Stimulated activated CD4-positive, alpha-beta T cell treated with anti-CD3 and anti-CD28 coated beads, Interleukin-1b, Interleukin-23, amount 100 ng/mL, for 48 hours (primary cell): ENCODE results near the gene FBXW12.

Source experiments
- DNase-seq: peaks from one replicate; pipeline ENCODE4 v3.0.0-alpha.2; 2020

Gene FBXW12

DNA sequence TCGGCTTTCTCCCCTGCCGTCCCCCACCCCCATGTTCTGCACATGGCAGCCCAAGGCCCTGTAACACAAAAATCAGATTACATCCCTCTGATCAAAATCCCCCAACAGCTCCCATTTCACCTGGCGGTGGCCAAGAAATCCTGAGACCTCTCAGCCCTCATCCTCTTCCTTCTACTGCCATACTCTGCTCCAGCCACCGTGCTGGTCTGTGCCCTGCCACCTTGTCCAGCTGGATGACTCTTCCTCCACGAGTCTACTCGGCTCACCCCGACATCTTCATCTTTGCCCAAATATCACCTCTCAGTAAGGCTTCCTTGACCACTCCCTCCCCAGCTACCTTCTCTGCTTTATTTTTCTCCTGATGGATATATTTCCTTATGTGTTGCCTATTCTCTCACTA is 64.8 kb downstream of the FBXW12 start:
- no peak for DNase-seq

DNA sequence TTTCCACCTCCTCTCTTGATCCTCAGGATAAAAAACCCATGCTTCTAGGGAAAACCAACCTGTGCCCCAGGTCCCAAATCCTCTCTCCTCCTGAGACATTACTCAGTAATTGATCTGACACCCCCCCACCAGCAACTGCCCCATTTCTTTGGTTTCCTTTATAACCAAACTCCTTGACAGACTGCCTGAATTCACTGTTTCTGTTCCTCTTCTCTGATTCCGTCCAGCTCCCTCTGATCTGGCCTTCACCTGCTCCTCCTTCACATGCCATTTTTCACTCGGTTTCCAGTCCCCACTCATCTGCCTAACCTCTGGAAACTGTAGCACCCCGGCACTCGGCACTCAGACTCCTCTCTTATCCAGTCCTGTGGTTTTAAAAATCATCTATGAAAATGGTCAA is 65.8 kb downstream of the FBXW12 start:
- DNase-seq = no peak

DNA sequence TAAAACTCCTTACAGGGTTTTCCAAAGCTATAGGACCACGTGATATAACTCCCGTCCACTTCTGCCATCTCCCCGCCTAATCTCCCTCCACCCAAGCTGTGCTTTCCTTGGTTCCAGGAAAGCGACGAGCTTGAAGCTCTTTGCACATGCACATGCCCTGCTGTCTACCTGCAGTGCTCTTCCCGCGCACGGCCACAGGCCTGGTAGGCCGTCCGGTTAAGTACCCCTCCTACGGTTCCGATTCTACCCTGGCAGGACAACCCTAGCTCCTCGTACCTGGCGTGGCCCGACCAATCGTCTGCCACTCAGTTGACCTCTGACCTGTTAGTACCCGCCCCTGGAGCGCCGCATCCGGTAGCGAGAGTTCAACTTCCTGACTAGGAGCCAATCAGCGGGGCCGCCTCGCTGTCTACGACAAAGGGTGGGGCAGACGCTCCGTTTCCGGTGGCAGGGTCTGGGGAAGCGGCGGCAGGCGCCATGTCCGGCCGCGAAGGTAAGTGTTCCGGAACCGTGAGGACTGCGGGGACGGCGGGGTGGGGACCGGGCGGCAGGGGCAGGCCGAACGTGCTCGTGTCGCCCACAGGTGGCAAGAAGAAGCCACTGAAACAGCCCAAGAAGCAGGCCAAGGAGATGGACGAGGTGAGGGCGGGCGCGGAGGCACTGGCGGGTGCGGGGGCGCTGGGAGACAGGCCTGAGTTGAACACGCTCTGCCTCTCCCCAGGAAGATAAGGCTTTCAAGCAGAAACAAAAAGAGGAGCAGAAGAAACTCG is 68.0 kb downstream of the FBXW12 start, which contains the start of the genes CCDC51 and TMA7:
Gene CCDC51 (minus strand): TSS at position 300 of the 770 bp plus-strand sequence. CDS start 4,991 bp downstream, outside the sequence.
Gene TMA7 (plus strand): TSS at position 438 of the 770 bp plus-strand sequence. CDS start 40 bp downstream, at position 478.
- DNase-seq = peak; percentile 99

DNA sequence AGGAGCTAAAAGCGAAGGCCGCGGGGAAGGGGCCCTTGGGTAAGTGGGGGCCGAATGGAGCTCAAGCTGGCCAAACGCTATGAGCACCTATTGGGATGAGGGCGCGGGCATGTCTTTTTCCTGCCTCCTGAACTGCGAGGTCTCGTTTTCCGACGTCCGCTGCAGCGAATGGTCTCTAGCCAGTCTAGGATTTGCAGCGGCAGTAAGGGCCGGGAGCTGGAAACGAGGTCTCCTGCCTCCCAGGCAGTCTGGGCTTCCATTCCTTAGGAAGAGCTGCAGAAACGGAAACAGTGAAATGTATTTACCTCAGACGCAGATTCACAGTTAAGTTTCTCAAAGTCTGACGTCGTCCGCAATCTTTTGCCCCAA is 68.6 kb downstream of the FBXW12 start:
- no peak for DNase-seq

DNA sequence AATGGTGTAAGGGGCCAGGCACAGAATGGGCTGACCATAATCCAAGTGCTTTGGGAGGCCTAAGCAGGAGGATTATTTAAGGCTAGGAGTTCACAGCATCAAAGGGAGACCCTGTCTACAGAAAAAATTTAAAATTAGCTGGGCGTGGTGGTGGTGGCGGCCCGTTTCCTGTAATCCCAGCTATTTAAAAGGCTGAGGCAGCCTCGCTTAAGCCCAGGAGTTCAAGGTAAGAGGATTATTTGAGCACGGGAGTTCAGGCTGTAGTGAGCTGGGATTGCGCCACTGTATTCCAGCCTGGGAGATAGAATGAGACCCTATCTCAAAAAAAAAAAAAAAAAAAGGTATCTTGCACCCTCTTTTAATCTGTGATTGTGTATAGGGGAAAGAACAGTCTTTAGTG is 69.9 kb downstream of the FBXW12 start:
- no peak for DNase-seq
